ENCODE measurements around the gene DHX34.

Gene DHX34

GRCh38 chr19:47418692-47419029 is 69.5 kb downstream of the DHX34 start:
- DNase-seq (ENCODE audit: low read depth): no peak

GRCh38 chr19:47419030-47419783 is 70.1 kb downstream of the DHX34 start, which contains the start of gene MEIS3:
Gene MEIS3, minus strand, starts transcription at chr19:47419527. Its CDS starts 446 bp downstream, at chr19:47419081.
- no peak for DNase-seq (ENCODE audit: low read depth)

GRCh38 chr19:47419789-47420188 is 70.7 kb downstream of the DHX34 start:
- no peak for DNase-seq (ENCODE audit: low read depth)

GRCh38 chr19:47421244-47421786 is 72.2 kb downstream of the DHX34 start:
- DNase-seq (ENCODE audit: low read depth): no peak

- DNase-seq (ENCODE audit: low read depth): no peak
Observed at GRCh38 chr19:47421844-47422395, 72.8 kb downstream of the DHX34 start.

- no peak for DNase-seq (ENCODE audit: low read depth)
Observed at GRCh38 chr19:47422417-47423163, 73.5 kb downstream of the DHX34 start.

GRCh38 chr19:47423203-47423882 is 74.2 kb downstream of the DHX34 start:
- no peak for DNase-seq (ENCODE audit: low read depth)

- peak; percentile 44 for DNase-seq (ENCODE audit: low read depth)
Observed at GRCh38 chr19:47427241-47428176, 78.4 kb downstream of the DHX34 start.

GRCh38 chr19:47428177-47428894 is 79.2 kb downstream of the DHX34 start:
- DNase-seq (ENCODE audit: low read depth): peak; percentile 60

GRCh38 chr19:47429140-47429793 is 80.2 kb downstream of the DHX34 start:
- DNase-seq (ENCODE audit: low read depth): no peak

- no peak for DNase-seq (ENCODE audit: low read depth)
Observed at GRCh38 chr19:47430041-47430802, 81.1 kb downstream of the DHX34 start.

- DNase-seq (ENCODE audit: low read depth): no peak
Observed at GRCh38 chr19:47432091-47432490, 83.0 kb downstream of the DHX34 start.

All from stimulated activated CD8-positive, alpha-beta memory T cell treated with anti-CD3 and anti-CD28 coated beads, Interleukin-12 subunit alpha, Interleukin-12 subunit beta, amount 100 ng/mL, for 1 hour (primary cell).